Upper lobe of left lung (tissue), 4 donors: ENCODE results near the gene CDH22.

Experiments used
- CTCF ChIP-seq, 6 experiments: fragments of 450-650 bp in 4 of 6; fragments of 200-600 bp in 2 of 6; sonication (generic) in 2 of 6; IDR thresholded peaks; one replicate each; pipeline ENCODE4 v1.5.1; 2016 to 2019; ENCODE audit warnings: antibody characterized with exemption in 6 of 6
- EP300 ChIP-seq, 4 donors: sonication (generic); formaldehyde crosslinking; IDR thresholded peaks; one replicate each; pipeline ENCODE4 v1.5.1; 2017; ENCODE audit warnings: antibody characterized with exemption in 4 of 4, control low read depth in 2 of 4
- POLR2A ChIP-seq, 4 donors: fragments of 450-650 bp; IDR thresholded peaks; one replicate each; pipeline ENCODE4 v1.5.1; 2016 to 2017; ENCODE audit warnings: antibody characterized with exemption in 4 of 4, mild to moderate bottlenecking in 2 of 4

GRCh38 chr20:46191611-46192010 lies 116.7 kb downstream of the CDH22 start:
- no peak for TF ChIP-seq EP300 (IDR thresholded peaks at IDR 0.05)
- no peak for TF ChIP-seq CTCF (IDR thresholded peaks at IDR 0.05)
- no peak for TF ChIP-seq POLR2A (IDR thresholded peaks at IDR 0.05)
